Ascending aorta (tissue), 2 donors: ENCODE results near the gene ERBB3. TPM values are rescaled to one million over a fixed set of nuclear protein-coding genes. Genes with fewer than 3 reads are reported as not detected.
"Not testable (repeated sequence)": the region's sequence is repeated elsewhere in the genome, so short reads cannot be mapped to it uniquely, and the experiment has no call there.

Experiments
- DNase-seq, 2 donors: peaks; one replicate each; pipeline ENCODE4 v3.0.0-alpha.2; 2019; ENCODE audit warnings: low spot score in 2 of 2
- H3K27ac ChIP-seq, 2 donors: fragments of 200-600 bp; sonication (generic); one replicate each; pipeline ENCODE4 v1.5.1; 2016 to 2017; ENCODE audit warnings: mild to moderate bottlenecking in 1 of 2
- H3K27me3 ChIP-seq: fragments of 200-600 bp; sonication (generic); one replicate; pipeline ENCODE4 v1.5.1; 2017
- H3K36me3 ChIP-seq, 2 donors: fragments of 200-600 bp; sonication (generic); one replicate each; pipeline ENCODE4 v1.5.1; 2016
- H3K4me1 ChIP-seq, 2 donors: fragments of 200-600 bp; sonication (generic); one replicate each; pipeline ENCODE4 v1.5.1; 2016 to 2017; ENCODE audit warnings: mild to moderate bottlenecking in 1 of 2
- H3K4me3 ChIP-seq, 2 donors: fragments of 200-600 bp; sonication (generic); one replicate each; pipeline ENCODE4 v1.5.1; 2016 to 2017; ENCODE audit warnings: mild to moderate bottlenecking in 1 of 2
- H3K9me3 ChIP-seq, 2 donors: fragments of 200-600 bp; sonication (generic); one replicate each; pipeline ENCODE4 v1.5.1; 2016
- CTCF ChIP-seq, 3 experiments: fragments of 200-600 bp in 2 of 3; fragments of 450-650 bp in 1 of 3; sonication (generic) in 2 of 3; IDR thresholded peaks; one replicate each; pipeline ENCODE4 v1.5.1; 2016 to 2019; ENCODE audit warnings: antibody characterized with exemption in 3 of 3, mild to moderate bottlenecking in 1 of 3, moderate library complexity in 1 of 3
- intact Hi-C: fragments of 100-400 bp; cut with DNase I; formaldehyde crosslinking; loops from one replicate; pipeline ENCODE4 v1.15.1; 2023
- total RNA-seq: library from RNA; depleted of rRNA; stranded (reverse); fragments of >200 nt; gene quantifications from one replicate; pipeline ENCODE4 v1.1.0, GENCODE V29; 2016

Gene ERBB3
- total RNA-seq, 1 donor from 2014 or later: 3.2 TPM

DNA sequence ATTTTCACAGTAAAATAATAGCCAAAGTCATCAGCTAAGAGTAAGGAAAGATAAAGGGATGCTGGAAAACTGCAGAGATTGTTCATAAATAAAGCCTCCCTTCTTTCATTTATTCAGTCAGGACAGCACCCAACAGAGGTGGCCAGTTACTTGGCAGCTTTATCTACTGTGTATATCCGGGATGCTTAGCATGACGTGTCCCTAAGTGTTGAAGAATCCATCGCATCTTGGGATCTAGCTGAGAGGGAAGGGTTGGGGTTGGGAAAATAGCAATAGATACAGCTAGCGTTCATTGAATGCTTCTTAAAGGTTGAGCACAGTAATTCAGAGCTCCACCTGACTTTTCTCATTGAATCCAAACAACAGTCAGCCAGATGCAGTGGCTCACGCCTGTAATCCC lies 5.6 kb upstream of the ERBB3 start:
- DNase-seq: no peak
- Histone ChIP-seq H3K27ac (no peak overlapping the region), H3K36me3 (no peaks in the 10 kb centered on the region), H3K9me3 (no peaks in the 10 kb centered on the region), H3K4me3 (no peak overlapping the region), H3K4me1 (peaks cover 0 to 2% of the 10 kb centered on the region in 2 donors), H3K27me3 (no peaks in the 10 kb centered on the region)
- no peak for TF ChIP-seq CTCF (IDR thresholded peaks at IDR 0.05)
- intact Hi-C loops: no loop called here

GRCh38 chr12:56077966-56078365 lies 2.0 kb upstream of the ERBB3 start:
- not testable (repeated sequence) for H3K27ac ChIP-seq, DNase-seq, H3K4me3 ChIP-seq, H3K36me3 ChIP-seq, H3K9me3 ChIP-seq, H3K4me1 ChIP-seq, H3K27me3 ChIP-seq
- intact Hi-C loops: loop anchor here (5.0 kb wide), 2 partner anchors 39 to 71 kb away; partner anchors contain the start of genes RPL41 and ZC3H10

DNA sequence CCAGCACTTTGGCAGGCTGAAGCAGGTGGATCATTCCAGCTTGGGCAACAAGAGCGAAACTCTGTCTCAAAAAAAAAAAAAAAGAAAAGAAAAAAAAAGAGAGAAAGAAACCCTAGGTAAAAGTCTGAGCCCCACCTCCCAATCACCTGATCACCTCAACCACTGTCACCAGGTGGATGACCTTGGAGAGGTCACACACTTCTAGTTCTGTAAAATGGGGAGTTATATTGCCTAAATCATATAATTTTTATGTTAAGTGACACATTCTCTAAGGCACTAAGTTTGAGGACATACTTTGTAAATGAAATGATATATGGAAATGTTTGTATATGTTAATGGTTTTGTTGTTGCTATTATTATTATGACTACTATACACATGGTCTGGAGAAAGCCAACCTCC lies 1.5 kb upstream of the ERBB3 start:
- Histone ChIP-seq H3K27ac (peak overlapping the region in 1 of 2 donors; percentile 81), H3K36me3 (no peaks in the 10 kb centered on the region), H3K4me1 (peaks cover 5 to 7% of the 10 kb centered on the region in 2 donors), H3K27me3 (no peaks in the 10 kb centered on the region), H3K9me3 (no peaks in the 10 kb centered on the region), H3K4me3 (peak overlapping the region in 1 of 2 donors; percentile 86)
- intact Hi-C loops: loop anchor here (5.0 kb wide), 2 partner anchors 39 to 71 kb away; partner anchors contain the start of genes RPL41 and ZC3H10
- TF ChIP-seq CTCF (IDR thresholded peaks at IDR 0.05): no peak
- DNase-seq: no peak

GRCh38 chr12:56078931-56079722 lies 838 bp upstream of the ERBB3 start:
- peak overlapping the region; percentile 72 to 86 for H3K4me3 ChIP-seq
- intact Hi-C loops: loop anchor here (1.0 to 5.0 kb wide), 3 partner anchors 25 to 72 kb away; partner anchors contain the start of genes PA2G4, RPL41 and ZC3H10
- TF ChIP-seq CTCF (IDR thresholded peaks at IDR 0.05): peak; percentile 65 to 82 (median 77)
- H3K9me3 ChIP-seq: no peaks in the 10 kb centered on the region
- H3K36me3 ChIP-seq: no peaks in the 10 kb centered on the region
- H3K4me1 ChIP-seq: peaks cover 5 to 7% of the 10 kb centered on the region in 2 donors
- peak overlapping the region; percentile 75 to 81 for H3K27ac ChIP-seq
- no peaks in the 10 kb centered on the region for H3K27me3 ChIP-seq
- peak; percentile 53 to 94 for DNase-seq

GRCh38 chr12:56080556-56081138 lies 682 bp downstream of the ERBB3 start:
- Histone ChIP-seq H3K36me3 (no peaks in the 10 kb centered on the region), H3K9me3 (no peaks in the 10 kb centered on the region), H3K4me1 (peaks cover 5 to 7% of the 10 kb centered on the region in 2 donors), H3K27ac (no peak overlapping the region), H3K27me3 (no peaks in the 10 kb centered on the region), H3K4me3 (peak overlapping the region; percentile 72 to 86)
- no peak for DNase-seq
- intact Hi-C loops: no loop called here
- no peak for TF ChIP-seq CTCF (IDR thresholded peaks at IDR 0.05)
